ENCODE measurements around the gene LHFPL3.

The LHFPL3 gene

GRCh38 chr7:104358446-104359132 lies 30.2 kb downstream of the LHFPL3 start:
- no peaks in the 10 kb centered on the region for H3K27me3 ChIP-seq (ENCODE audit: insufficient read depth, poor library complexity, severe bottlenecking)
- no peak for TF ChIP-seq POLR2AphosphoS5 (IDR thresholded peaks at IDR 0.05; ENCODE audit: low read depth)
- TF ChIP-seq, protein P1, sequence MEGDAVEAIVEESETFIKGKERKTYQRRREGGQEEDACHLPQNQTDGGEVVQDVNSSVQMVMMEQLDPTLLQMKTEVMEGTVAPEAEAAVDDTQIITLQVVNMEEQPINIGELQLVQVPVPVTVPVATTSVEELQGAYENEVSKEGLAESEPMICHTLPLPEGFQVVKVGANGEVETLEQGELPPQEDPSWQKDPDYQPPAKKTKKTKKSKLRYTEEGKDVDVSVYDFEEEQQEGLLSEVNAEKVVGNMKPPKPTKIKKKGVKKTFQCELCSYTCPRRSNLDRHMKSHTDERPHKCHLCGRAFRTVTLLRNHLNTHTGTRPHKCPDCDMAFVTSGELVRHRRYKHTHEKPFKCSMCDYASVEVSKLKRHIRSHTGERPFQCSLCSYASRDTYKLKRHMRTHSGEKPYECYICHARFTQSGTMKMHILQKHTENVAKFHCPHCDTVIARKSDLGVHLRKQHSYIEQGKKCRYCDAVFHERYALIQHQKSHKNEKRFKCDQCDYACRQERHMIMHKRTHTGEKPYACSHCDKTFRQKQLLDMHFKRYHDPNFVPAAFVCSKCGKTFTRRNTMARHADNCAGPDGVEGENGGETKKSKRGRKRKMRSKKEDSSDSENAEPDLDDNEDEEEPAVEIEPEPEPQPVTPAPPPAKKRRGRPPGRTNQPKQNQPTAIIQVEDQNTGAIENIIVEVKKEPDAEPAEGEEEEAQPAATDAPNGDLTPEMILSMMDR (IDR thresholded peaks at IDR 0.05; ENCODE audit: insufficient read depth, low read length), result no peak
- no peak for TF ChIP-seq REST (IDR thresholded peaks at IDR 0.05; ENCODE audit: insufficient replicate concordance, low read depth)
- no peak for TF ChIP-seq SPI1 (IDR thresholded peaks at IDR 0.05; ENCODE audit: borderline replicate concordance, low read depth)
- no peak for TF ChIP-seq GABPA (IDR thresholded peaks at IDR 0.05; ENCODE audit: low read depth)
- DNase-seq (ENCODE audit: low read depth in 1 of 2, low spot score in 1 of 2), result no peak

GRCh38 chr7:104362756-104363155 lies 34.4 kb downstream of the LHFPL3 start:
- DNase-seq (ENCODE audit: low read depth in 1 of 2, low spot score in 1 of 2), result no peak
- H3K27me3 ChIP-seq (ENCODE audit: insufficient read depth, poor library complexity, severe bottlenecking), result no peaks in the 10 kb centered on the region
- TF ChIP-seq, protein P1 (IDR thresholded peaks at IDR 0.05; ENCODE audit: insufficient read depth, low read length), result no peak
- TF ChIP-seq GABPA (IDR thresholded peaks at IDR 0.05; ENCODE audit: low read depth) (no peak), SPI1 (IDR thresholded peaks at IDR 0.05; ENCODE audit: borderline replicate concordance, low read depth) (no peak), POLR2AphosphoS5 (IDR thresholded peaks at IDR 0.05; ENCODE audit: low read depth) (no peak), REST (IDR thresholded peaks at IDR 0.05; ENCODE audit: insufficient replicate concordance, low read depth) (no peak)
- H3K4me3 ChIP-seq (replicated peaks; ENCODE audit: insufficient read depth, low read length), result no peak overlapping the region
- no peak overlapping the region for H3K27ac ChIP-seq (replicated peaks)

More at GRCh38 chr7:104358446-104359132, 30.2 kb downstream of the LHFPL3 start:
- Histone ChIP-seq H3K4me3 (replicated peaks; ENCODE audit: insufficient read depth, low read length) (no peak overlapping the region), H3K27ac (replicated peaks) (no peak overlapping the region)

DNA sequence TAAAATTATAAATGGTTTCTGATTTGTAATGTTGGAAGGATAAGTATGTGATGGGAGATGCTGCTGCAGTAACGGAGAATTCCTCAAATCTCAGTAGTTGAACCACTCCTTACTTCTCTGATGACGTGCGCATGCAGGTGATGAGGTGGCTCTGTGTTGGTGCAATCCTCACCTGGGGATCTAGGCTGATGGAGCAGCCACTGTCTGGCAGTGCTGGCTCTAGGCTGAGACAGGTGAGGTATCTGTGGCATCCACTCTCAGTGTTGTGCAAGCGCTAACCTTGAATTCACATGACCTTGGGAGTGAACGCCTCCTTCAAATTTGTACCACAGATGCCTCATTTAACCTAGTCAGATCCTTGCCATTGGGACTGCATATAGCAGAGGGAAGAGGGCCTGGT lies 35.0 kb downstream of the LHFPL3 start:
- no peak for TF ChIP-seq GABPA (IDR thresholded peaks at IDR 0.05; ENCODE audit: low read depth)
- no peak for TF ChIP-seq SPI1 (IDR thresholded peaks at IDR 0.05; ENCODE audit: borderline replicate concordance, low read depth)
- TF ChIP-seq, protein P1 (IDR thresholded peaks at IDR 0.05; ENCODE audit: insufficient read depth, low read length), result no peak
- no peak for TF ChIP-seq POLR2AphosphoS5 (IDR thresholded peaks at IDR 0.05; ENCODE audit: low read depth)
- TF ChIP-seq REST (IDR thresholded peaks at IDR 0.05; ENCODE audit: insufficient replicate concordance, low read depth), result no peak
- H3K27me3 ChIP-seq (ENCODE audit: insufficient read depth, poor library complexity, severe bottlenecking), result no peaks in the 10 kb centered on the region
- H3K4me3 ChIP-seq (replicated peaks; ENCODE audit: insufficient read depth, low read length), result no peak overlapping the region
- H3K27ac ChIP-seq (replicated peaks), result no peak overlapping the region
- DNase-seq (ENCODE audit: low read depth in 1 of 2, low spot score in 1 of 2), result no peak
